ENCODE results near the gene PRKAG2. TPM values are rescaled to one million over a fixed set of nuclear protein-coding genes. Genes with fewer than 3 reads are reported as not detected.
"Not testable (repeated sequence)": the region's sequence is repeated elsewhere in the genome, so short reads cannot be mapped to it uniquely, and the experiment has no call there.

The PRKAG2 gene
- total RNA-seq, 4 donors from 2014 or later, result 7.5 to 14.3 (median 12.2) TPM

- H3K4me3 ChIP-seq (ENCODE audit: low read depth, poor library complexity, severe bottlenecking), result no peak overlapping the region
- DNase-seq (ENCODE audit: low spot score in 2 of 2), result no peak
- TF ChIP-seq CTCF (IDR thresholded peaks at IDR 0.05), result no peak
- WGBS, 2 donors, result 12 to 18% methylated on average over 8 of the region's 8 CpGs
- intact Hi-C loops (cut with DNase I; ENCODE audit: low total_unique reads), result no loop called here
Measured at GRCh38 chr7:151537818-151538561, 338.9 kb downstream of the PRKAG2 start.

- H3K4me3 ChIP-seq (ENCODE audit: low read depth, poor library complexity, severe bottlenecking); DNase-seq (ENCODE audit: low spot score in 2 of 2); intact Hi-C loops (cut with DNase I; ENCODE audit: low total_unique reads): not testable (repeated sequence)
- 91 to 93% methylated on average over 2 of the region's 2 CpGs for WGBS, 2 donors
Measured at GRCh38 chr7:151536178-151536577, 340.7 kb downstream of the PRKAG2 start.

GRCh38 chr7:151529842-151530241 is 347.1 kb downstream of the PRKAG2 start:
- DNase-seq (ENCODE audit: low spot score in 2 of 2), result no peak
- no peak overlapping the region for H3K4me3 ChIP-seq (ENCODE audit: low read depth, poor library complexity, severe bottlenecking)
- TF ChIP-seq POLR2A (IDR thresholded peaks at IDR 0.05), result no peak
- no peak for TF ChIP-seq CTCF (IDR thresholded peaks at IDR 0.05)
- intact Hi-C loops (cut with DNase I; ENCODE audit: low total_unique reads), result no loop called here

- H3K4me3 ChIP-seq (ENCODE audit: low read depth, poor library complexity, severe bottlenecking), result no peak overlapping the region
- no peak for DNase-seq (ENCODE audit: low spot score in 2 of 2)
- 94 to 98% methylated on average over 2 of the region's 2 CpGs for WGBS, 2 donors
- intact Hi-C loops (cut with DNase I; ENCODE audit: low total_unique reads), result no loop called here
- TF ChIP-seq POLR2A (IDR thresholded peaks at IDR 0.05), result no peak
- no peak for TF ChIP-seq CTCF (IDR thresholded peaks at IDR 0.05)
Measured at GRCh38 chr7:151524845-151525244, 352.1 kb downstream of the PRKAG2 start.

GRCh38 chr7:151524331-151524730 is 352.6 kb downstream of the PRKAG2 start:
- no peak overlapping the region for H3K4me3 ChIP-seq (ENCODE audit: low read depth, poor library complexity, severe bottlenecking)
- DNase-seq (ENCODE audit: low spot score in 2 of 2), result no peak
- WGBS, 2 donors, result 73 to 81% methylated on average over 8 of the region's 8 CpGs
- intact Hi-C loops (cut with DNase I; ENCODE audit: low total_unique reads), result no loop called here
- TF ChIP-seq POLR2A (IDR thresholded peaks at IDR 0.05) (no peak), CTCF (IDR thresholded peaks at IDR 0.05) (no peak)

- intact Hi-C loops (cut with DNase I; ENCODE audit: low total_unique reads), result no loop called here
- peak overlapping the region; percentile 8 for H3K4me3 ChIP-seq (ENCODE audit: low read depth, poor library complexity, severe bottlenecking)
- TF ChIP-seq POLR2A (IDR thresholded peaks at IDR 0.05), result no peak
- TF ChIP-seq CTCF (IDR thresholded peaks at IDR 0.05), result no peak
- 14% methylated on average over 30 to 39 of the region's 55 CpGs for WGBS, 2 donors
- DNase-seq (ENCODE audit: low spot score in 2 of 2), result peak; percentile 37 to 94
Measured at GRCh38 chr7:151520419-151521261, 356.3 kb downstream of the PRKAG2 start.

All from lower leg skin (tissue), 4 donors.